ENCODE data around the gene PCP4L1.
"Not testable (repeated sequence)": the region's sequence is repeated elsewhere in the genome, so short reads cannot be mapped to it uniquely, and the experiment has no call there.

PCP4L1 gene

DNA sequence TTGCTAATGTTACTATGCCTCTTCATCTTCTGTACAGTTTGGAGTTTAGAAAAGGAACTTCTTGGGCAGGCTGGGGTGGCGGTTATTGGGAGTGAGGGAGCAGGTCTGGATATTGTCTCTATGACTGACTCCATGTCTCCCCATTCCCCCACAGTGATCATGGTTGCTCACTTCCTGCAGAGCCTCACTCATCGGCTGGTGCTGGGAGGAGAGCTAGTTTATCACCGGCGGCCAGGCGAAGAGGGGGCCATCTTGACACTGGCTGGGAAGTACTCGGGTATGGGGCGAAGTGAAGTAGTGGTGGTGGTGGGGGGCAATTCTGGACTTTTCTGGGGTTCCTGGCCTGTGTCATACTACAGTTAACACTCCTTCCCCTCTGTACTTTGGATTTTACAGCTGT, 30.5 kb upstream of the PCP4L1 start:
- no peak for DNase-seq (ENCODE audit: low read depth in 2 of 3, low spot score in 2 of 3)

GRCh38 chr1:161229896-161230295, 28.6 kb upstream of the PCP4L1 start:
- no peak for DNase-seq (ENCODE audit: low read depth in 2 of 3, low spot score in 2 of 3)

- DNase-seq (ENCODE audit: low read depth in 2 of 3, low spot score in 2 of 3): no peak
Measured at GRCh38 chr1:161230762-161231161, 27.8 kb upstream of the PCP4L1 start.

DNA sequence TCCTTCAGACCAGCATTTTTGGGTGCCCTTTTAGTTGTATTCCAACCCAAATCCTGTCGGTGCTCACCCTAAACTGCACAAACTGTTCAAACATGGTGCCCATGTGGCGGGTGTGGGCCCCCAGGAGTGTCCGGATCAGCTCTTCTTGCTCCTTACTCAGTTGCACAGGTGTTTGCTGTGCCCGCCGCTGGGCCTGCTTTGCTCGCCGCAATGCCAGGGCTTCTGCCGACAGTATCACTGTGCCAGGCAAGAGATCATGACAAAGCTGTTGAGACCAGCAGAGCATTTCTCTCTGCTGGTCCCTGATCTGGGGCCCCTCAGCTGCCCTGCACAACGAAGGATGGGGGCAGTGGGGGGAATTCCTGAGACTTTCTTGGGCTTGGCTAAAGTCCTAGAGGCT, 25.4 kb upstream of the PCP4L1 start:
- no peak for DNase-seq (ENCODE audit: low read depth in 2 of 3, low spot score in 2 of 3)

GRCh38 chr1:161235957-161236775, 22.4 kb upstream of the PCP4L1 start:
- no peak for DNase-seq (ENCODE audit: low read depth in 2 of 3, low spot score in 2 of 3)

DNA sequence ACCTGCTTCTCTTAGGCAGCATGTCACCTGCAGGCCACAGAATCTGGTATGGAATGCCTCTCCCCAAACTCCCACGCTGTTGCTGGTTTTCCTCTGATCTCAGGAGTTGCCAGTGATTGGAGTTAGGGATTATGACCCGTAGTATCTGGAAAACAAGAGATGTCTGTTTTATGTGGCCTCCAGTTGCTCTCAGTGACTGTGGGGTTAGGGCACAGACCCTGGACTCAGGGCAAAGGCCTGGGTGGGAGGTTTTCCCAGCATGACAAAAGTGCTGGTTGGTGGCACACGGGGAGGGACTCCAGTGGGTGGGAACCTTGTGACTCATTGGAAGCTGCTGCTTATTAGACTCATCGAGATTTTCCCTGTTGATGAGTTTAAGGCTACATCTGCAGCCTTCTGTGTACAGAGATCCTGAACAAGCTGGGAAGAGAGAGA, 20.5 kb upstream of the PCP4L1 start, which contains the start of gene NR1I3:
NR1I3 (minus strand) TSS at position 165 of the 435 bp plus-strand sequence. CDS start 1,638 bp downstream, outside the sequence.
- DNase-seq (ENCODE audit: low read depth in 2 of 3, low spot score in 2 of 3): no peak

- DNase-seq (ENCODE audit: low read depth in 2 of 3, low spot score in 2 of 3): no peak
Measured at GRCh38 chr1:161241682-161242081, 16.9 kb upstream of the PCP4L1 start.

GRCh38 chr1:161242313-161242712, 16.2 kb upstream of the PCP4L1 start:
- DNase-seq (ENCODE audit: low read depth in 2 of 3, low spot score in 2 of 3): no peak

DNA sequence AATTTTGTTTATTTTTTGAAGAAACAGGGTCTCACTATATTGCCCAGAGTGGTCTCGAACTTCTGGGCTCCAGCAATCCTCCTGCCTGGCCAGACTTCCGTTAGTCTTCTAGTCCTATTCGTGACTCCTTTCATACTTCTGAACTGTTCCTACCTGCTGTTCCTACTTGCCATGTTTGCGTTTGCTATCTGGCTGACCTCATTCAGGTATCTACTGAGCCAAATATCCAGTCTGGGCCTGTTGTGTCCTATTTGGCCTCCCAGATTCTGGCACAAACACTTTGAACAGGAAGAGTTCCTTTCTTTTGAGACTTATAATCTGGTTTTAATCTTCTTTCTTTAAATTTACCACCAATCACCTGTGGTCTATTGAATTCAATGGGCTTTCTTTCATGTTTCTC, 13.7 kb upstream of the PCP4L1 start:
- no peak for DNase-seq (ENCODE audit: low read depth in 2 of 3, low spot score in 2 of 3)

GRCh38 chr1:161250100-161250499, 8.4 kb upstream of the PCP4L1 start:
- DNase-seq (ENCODE audit: low read depth in 2 of 3, low spot score in 2 of 3): not testable (repeated sequence)

DNA sequence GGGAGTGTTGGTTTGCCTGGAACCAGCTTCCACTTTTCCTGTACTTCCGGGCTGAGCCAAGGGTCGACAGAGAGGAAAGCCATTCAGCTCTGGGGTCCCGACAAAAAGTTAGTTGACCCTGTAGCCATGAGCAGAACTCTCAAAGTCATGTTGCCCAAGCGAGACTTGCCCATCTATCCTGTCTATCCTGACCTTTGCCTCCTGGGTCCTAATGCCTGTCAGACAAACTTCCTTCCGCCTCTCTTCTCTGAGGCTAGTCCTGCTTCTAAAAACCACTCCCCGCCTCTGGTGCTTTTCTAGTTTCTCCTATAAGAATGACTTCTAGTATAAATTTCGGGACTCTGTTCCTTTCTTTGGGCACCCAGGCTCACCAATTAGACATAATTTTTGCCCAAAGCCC, 7.7 kb upstream of the PCP4L1 start:
- DNase-seq (ENCODE audit: low read depth in 2 of 3, low spot score in 2 of 3): no peak

GRCh38 chr1:161251579-161251978, 7.0 kb upstream of the PCP4L1 start:
- DNase-seq (ENCODE audit: low read depth in 2 of 3, low spot score in 2 of 3): no peak

GRCh38 chr1:161255302-161255701, 3.2 kb upstream of the PCP4L1 start:
- not testable (repeated sequence) for DNase-seq (ENCODE audit: low read depth in 2 of 3, low spot score in 2 of 3)

GRCh38 chr1:161255955-161256520, 2.5 kb upstream of the PCP4L1 start:
- not testable (repeated sequence) for DNase-seq (ENCODE audit: low read depth in 2 of 3, low spot score in 2 of 3)

DNA sequence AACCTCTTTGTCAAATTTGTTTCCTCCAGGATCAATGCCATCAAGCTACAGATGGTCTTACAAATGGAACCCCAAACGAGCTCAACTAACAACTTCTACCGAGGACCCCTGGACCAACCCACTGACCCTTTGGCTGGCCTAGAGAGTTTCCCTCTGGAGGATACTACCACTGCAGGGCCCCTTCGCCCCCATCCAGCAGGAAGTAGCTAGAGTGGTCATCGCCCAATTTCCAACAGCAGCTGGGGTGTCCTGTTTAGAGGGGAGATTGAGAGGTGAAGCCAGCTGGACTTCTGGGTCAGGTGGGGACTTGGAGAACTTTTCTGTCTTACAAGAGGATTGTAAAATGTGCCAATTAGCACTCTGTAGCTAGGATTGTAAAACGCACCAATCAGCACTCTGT, 1.4 kb upstream of the PCP4L1 start:
- not testable (repeated sequence) for DNase-seq (ENCODE audit: low read depth in 2 of 3, low spot score in 2 of 3)

GRCh38 chr1:161259345-161259702, 779 bp downstream of the PCP4L1 start:
- no peak for DNase-seq (ENCODE audit: low read depth in 2 of 3, low spot score in 2 of 3)

DNA sequence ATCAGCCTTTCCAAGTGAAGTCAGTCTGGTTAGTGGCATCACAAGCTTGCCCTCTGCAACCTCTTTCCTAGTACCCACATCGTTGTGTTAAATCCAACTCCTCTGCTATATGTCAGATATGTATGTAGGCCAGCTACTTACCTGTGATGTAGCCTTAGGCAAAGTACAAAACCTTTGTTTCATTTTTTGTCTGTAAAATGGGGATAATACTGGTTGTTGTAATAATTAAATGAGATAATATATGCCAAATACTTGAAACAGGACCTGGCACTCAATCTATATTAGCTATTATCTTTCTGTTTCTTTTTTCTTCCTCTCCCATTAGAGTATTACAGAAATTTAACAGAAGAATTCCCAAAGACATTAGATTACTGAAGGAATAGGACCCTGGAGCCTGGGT, 1.2 kb downstream of the PCP4L1 start:
- no peak for DNase-seq (ENCODE audit: low read depth in 2 of 3, low spot score in 2 of 3)

- DNase-seq (ENCODE audit: low read depth in 2 of 3, low spot score in 2 of 3): no peak
Measured at GRCh38 chr1:161260376-161261260, 2.1 kb downstream of the PCP4L1 start.

DNA sequence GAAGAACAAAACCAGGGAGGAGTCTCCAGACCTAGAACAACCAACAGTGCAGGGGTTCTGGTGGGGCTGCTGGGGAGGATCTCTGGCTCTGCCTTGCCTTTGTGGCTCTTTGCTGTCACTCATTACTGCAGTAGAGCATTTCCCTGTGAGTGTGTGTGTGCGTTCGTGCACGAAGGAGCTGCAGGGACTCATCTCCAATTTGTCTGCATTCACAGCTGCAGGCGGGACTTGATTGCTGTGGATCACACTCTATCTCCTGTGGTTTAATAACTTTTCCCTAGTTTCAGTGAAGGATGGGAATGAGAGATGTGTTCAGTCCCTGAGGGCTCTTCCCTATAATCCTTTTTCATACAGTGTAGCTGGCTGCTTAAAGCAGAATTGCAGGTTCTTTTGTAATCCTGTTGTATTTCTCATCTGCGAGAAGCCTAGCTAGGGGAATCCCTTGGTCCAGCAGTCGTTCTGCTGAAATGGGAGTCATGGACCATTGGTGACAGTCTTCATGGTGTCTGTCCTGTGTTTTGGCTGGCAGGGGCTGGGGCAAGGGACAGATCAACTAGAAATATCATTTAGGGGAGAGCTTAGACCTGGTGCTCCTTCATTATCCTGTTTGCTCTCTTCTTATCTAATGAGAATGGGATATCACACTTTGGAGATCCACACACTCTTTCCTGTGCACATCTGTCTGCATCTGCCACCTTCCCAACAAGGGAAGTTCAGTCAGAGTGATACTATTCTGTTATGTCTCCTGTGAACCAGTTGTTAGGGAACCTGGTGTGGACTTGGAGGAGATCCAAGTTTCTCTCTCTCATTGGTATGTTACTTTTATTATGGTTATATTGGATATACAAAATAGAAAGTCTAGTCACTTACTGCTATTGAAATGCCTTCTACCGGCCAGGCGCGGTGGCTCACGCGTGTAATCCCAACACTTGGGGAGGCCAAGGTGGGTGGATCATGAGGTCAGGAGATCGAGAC, 3.0 kb downstream of the PCP4L1 start:
- no peak for DNase-seq (ENCODE audit: low read depth in 2 of 3, low spot score in 2 of 3)

DNA sequence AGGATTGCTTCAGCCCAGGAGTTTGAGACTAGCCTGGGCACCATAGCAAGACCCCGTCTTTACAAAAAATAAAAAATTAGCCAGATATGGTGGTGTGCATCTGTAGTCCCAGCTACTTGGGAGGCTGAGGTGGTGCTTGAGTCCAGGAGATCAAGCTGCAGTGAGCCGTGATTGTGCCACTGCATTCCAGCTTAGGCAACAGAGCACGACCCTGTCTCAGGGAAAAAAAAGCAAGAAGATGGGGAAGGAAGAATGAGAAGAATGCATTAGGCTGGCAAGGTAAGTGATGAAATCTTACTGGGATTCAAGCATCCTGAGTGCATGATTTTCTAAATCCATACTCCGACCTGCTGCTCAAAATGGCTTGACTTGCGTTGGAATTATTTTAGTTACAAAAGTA, 6.8 kb downstream of the PCP4L1 start:
- DNase-seq (ENCODE audit: low read depth in 2 of 3, low spot score in 2 of 3): no peak

DNA sequence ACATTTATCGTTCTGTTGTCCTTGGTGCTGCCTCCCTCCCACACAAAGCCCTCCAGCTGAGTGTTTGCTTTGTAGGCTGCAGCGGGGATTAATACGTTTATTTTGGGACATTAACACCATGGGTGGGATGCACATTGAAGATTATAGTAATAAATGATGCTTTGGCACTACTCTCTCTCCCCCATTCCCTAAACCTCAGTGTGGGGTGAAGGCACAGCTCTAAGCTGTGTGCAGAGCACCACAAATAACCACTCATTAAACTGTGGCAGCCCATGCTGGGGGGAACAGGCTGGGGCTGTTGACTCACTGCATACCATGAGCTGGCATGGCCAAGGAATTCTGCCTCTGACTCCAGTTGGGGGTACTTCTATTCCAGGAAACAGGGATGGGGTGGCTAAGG, 7.7 kb downstream of the PCP4L1 start:
- DNase-seq (ENCODE audit: low read depth in 2 of 3, low spot score in 2 of 3): no peak
